GM19328 (cell line): ENCODE results near the gene XAGE3.
"Not testable (repeated sequence)": the region's sequence is repeated elsewhere in the genome, so short reads cannot be mapped to it uniquely, and the experiment has no call there.

Experiments used
- ATAC-seq: cut with Tn5 transposase; IDR thresholded peaks from one replicate; pipeline ENCODE4 v1.9.1; 2021; ENCODE audit warnings: mild to moderate bottlenecking, moderate library complexity; ENCODE audit not compliant: unreplicated experiment

The XAGE3 gene, protein sequence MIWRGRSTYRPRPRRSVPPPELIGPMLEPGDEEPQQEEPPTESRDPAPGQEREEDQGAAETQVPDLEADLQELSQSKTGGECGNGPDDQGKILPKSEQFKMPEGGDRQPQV

DNA sequence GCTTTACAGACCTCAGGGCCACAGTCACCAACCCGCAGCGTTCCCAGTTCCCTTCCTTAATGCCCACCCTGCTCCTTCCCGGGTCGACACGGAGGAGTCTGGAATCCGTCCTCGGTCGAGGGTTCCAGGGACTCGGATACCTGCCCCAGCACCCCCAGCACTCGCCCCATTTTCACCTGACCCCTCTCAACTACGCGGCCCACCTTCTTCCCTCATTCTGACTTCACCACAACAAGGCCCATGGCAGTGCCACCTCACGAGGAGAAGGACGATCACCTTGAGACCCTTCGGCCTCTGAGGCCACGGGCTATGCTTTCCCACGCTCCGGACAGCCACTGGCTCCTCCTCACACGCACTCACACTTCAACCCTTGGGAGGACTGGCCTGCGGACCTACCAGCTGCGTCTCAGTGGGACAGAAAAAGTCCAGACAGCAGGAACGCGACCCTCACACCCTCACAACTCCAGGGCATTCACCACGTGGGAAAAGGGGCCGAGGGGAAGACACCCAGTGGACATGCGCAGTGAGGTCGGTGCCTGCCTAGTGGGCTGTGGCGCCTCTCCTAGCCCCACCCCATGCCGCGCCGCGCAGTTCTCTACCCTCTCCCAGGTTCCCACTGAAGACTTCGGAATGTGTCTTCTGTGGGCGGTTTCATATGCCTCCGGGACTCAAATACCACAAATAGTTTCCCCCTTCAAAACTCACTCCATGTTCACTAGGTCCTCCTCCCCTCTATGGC is at the start of gene XAGE3:
Gene XAGE3, minus strand, starts transcription at position 474 of the 739 bp plus-strand sequence. CDS start 950 bp downstream, outside the sequence.
- ATAC-seq: no peak

DNA sequence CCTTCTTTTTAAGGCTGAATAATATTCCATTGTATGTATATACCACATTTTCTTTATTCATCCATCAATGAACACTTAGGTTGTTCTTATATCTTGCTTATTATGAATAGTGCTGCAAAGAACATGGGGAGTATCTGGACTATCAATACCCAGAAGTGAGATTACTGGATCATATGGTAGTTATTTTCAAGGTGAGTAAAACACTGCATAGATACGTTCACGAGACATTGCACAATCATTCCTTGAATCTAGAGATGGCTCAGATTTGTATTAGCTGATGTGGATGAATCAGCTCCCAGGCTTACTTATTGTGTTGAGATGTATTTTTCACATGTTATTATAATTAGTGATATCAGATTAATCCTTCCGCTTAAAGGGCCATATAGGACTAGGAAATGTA is 46.8 kb upstream of the XAGE3 start:
- ATAC-seq: not testable (repeated sequence)

DNA sequence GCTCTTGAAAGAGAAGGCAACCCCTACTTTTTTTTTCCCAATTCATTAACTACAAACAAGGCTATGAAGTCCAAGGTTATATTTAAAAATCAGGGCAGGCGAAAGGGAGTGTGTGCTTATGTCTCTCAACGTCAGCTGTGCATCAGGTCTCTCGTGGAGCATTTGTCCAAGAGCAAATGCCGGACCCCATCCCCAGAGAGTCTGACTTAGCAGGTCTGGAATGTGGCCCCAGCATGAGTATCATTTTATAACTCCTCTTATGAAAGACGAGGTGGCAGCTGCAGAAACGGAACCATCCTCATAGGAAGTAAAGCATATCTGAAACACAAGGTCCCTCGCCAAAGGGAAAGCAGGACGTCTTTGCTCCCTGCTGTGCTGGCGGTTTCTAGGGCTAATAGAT is 45.8 kb upstream of the XAGE3 start:
- ATAC-seq: not testable (repeated sequence)

DNA sequence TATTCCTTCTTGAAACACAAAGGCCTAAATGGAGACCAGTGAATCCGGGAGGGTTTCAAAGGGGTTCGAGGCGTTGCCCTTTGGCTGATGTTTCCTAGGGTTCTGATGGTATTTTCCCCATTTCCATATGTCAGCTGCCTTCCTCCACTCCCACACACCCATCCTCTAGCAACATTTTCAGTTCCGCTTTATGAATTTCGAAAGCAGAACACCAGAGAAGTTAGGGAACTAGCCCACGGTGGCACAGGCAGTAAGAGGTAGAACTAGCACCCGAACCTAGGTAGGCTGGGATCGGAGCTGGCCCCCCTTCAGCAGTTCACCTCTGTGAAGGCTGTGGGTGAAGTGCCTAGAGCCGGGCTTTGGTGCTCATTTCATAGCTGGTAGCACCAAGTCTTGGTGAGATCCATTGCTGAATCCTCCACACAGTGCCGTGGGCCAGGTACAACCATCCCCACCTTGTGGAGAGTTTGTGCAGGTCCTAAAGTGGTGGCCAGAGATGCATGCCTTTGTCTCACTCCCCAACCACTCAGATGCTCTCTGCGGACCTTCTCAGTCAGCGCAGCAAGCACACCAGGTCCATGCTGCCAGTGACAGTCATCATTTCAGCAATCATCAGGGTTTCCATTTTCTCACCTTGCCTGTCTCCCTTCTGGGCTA is 41.6 kb upstream of the XAGE3 start:
- not testable (repeated sequence) for ATAC-seq

DNA sequence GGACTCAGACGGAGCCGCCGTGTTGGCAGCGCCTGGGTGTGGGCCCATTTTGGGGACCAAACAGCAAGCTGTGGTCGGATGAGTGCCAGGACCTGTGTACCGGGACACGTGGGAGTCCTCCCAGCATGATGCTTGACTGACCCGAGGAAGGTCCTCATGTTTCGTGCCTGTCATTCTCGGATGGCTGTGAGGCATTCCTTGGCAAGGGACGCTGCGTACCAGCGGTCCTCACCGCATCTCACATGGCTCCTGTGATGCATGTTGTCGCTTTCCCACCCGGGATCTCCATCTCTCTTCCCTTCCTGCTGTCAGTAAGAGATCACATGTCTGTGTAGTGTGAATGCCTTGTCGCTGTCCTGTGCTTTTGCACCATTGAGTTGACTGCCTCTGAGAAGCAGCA is 40.0 kb upstream of the XAGE3 start:
- not testable (repeated sequence) for ATAC-seq

DNA sequence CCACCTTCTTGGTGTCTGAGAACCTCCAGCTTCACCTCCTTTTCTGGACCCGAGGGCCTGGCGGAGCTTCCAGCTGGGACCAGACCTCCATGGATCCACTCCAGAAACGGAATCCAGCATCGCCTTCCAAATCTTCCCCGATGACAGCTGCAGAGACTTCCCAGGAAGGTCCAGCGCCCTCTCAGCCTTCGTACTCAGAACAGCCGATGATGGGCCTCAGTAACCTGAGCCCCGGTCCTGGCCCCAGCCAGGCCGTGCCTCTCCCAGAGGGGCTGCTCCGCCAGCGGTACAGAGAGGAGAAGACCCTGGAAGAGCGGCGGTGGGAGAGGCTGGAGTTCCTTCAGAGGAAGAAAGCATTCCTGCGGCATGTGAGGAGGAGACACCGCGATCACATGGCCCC is 39.3 kb upstream of the XAGE3 start:
- ATAC-seq: not testable (repeated sequence)

DNA sequence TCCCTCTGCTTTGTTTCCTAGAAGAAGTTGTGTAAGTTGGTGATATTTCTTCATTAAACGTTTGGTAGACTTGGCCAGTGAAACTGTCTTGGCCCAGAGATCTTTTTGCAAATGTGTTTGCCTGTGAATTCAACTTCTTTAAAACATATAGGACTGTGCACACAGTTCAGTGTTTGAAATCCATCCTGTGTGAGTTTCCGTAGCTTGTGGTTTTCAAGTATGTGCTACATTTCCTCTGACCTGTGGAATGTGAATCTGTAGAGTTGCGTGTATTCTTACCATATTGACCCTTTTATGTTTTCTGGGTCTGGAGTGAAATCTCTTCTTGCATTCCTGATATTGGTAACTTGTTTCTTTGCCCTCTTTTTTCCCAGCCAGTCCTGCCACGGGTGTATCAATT is 38.2 kb upstream of the XAGE3 start:
- not testable (repeated sequence) for ATAC-seq

DNA sequence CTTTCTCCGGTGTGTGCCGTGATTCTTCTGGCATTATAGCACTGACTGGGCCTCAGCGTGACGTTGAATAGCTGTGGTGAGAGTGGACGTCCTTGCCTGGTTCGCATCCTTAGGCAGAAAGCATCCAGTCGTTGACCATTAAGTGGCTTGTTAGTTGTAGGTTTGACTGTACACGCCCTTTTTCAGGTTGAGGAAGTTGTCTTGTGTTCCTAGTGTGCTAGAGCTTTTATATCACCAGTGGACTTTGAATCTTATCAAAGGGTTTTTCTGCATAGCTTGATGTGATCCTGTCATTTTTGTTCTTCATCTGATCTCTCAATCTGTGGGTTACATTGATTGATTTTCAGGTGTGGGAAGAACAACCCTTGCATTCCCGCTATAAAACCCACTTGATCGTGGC is 37.6 kb upstream of the XAGE3 start:
- ATAC-seq: not testable (repeated sequence)

DNA sequence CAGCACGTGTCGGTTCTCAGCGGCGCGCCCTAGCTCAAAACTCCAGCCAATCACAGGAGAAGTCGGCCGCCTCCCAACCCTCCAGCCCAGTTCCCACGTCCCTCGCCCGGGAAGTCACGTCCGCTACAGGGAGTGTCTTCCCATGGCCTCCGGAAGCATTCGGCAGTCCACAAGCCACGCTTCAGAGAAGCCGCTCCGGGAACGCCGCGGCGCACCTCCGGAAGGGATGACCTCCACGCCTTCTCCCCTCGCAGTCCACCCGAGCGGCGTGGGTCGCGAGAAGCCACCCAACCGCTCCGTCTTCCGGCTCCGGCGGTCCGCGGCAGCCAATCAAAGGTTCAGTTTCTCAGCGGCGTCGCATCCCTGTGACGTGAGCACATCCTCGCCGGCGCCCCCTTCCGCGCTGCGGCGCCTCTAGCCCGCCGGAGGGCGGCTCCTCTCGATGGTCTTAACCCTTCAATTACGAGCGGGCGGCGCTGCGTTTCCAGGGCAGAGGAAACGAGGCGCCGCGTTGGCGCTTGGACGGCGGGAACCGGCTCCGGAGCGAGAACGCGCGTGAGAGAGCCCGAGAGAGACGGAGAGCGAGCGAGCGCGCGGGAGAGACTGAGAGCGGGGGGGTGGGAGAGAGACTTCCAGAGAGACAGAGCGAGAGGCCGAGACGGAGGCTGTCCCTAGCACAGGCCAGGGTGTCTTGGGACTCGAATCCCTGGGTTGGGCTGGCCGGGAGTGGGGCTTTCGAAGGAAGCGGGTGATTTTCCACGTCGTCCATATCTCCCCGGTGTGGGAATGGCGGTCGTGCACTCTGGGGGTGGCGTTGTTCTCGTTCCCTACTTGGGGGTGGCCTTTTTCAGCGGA is 29.2 kb upstream of the XAGE3 start, which contains the start of gene FAM156B:
Gene FAM156B, plus strand, starts transcription at position 476 of the 855 bp plus-strand sequence. CDS start 9,896 bp downstream, outside the sequence.
- peak; percentile 75 for ATAC-seq

DNA sequence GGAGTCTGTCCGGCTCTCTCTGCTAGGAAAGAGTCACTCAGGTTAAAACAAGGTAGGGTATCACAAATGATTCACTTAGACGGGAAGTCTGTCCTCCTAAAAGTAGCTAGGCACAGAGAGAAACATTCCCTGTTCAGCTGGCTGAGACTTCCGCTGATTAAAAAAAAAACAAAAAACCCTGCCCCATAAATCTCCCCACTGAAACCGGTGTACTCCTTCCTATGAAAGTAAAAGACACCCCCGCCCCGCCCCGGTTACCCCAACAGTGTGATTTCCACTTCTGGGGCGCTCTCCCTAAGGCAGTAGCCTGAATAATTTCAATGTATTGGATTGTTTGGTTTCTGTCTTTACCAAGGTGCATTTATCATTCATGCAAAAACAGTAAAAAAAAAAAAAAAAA is 28.6 kb upstream of the XAGE3 start:
- peak; percentile 22 for ATAC-seq

DNA sequence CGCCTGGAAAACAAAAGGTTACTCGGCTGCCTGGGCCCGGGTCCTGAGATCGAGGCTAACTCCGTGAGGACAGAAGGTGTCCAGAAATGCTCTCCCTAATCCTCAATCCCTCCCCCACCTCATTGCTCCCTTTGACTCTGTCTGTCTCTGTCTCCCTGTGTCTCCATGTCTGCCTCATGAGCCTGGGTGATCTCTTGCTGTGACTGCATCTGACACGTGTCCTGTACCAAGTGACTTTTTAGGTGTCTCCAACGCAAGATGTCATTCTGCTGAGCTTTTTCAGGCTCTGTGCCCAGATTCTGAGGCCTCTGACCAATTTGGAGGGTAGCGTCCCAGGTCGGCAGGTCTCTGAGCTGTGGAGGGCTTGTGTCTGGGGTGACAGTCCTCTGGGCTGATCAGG is 20.2 kb upstream of the XAGE3 start:
- ATAC-seq: not testable (repeated sequence)

DNA sequence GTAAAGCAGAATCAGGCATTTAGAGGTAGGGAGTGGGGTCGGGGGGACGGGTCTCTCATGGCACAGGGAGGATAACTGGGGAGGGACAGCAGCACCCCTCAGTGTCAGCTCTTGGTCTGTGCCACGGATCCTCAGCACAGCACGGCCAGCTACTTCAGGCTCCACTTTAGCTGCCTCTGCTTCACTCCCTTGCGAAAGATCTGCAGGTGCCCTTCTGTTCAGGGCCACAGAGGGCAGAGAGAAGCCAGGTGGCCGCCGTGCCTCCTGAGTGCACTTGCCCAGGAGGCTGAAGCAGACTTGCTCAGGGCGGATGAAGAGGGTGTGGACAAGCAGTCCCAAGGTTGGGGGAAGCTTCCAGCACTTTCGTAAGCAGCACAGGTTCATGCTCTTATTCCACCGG is 19.6 kb upstream of the XAGE3 start:
- ATAC-seq: not testable (repeated sequence)

DNA sequence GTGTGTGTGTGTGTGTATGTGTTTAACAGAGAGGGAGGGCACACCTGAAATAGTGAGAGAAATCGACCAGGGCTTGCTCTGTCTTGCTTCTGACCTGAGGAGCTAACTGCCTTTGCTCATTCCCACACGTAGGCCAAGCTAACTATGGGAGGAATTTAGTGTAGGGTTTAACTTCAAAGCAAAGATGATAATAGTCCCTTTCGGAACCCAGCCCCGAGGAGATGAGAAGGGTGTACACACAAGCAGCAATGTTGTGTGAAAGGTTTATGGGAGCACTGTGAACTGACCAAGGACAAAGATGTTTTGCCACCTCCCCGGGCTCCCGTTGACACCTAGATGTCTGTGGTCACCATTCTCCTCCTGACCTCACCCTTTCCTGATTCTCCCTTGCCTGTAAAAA is 8.5 kb upstream of the XAGE3 start:
- ATAC-seq: not testable (repeated sequence)

DNA sequence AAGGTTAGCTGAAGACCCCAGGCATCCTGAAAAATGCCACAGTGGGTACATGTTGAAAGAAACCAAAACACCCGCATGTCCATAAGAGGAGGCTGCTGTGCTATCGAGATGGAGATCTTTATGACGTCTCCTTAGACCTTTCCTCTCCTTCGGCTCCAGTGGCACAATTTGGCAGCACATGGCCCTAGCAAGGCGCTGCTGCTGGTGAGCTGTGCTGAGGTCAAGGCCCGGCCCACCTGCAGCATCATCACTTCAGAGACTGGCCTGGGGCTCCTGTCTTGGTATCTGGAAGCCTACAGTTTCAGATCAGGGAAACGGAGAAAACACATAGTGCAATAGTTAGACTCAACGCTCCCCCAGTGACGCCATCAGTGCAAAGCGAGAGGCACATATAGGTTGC is 7.6 kb upstream of the XAGE3 start:
- not testable (repeated sequence) for ATAC-seq

DNA sequence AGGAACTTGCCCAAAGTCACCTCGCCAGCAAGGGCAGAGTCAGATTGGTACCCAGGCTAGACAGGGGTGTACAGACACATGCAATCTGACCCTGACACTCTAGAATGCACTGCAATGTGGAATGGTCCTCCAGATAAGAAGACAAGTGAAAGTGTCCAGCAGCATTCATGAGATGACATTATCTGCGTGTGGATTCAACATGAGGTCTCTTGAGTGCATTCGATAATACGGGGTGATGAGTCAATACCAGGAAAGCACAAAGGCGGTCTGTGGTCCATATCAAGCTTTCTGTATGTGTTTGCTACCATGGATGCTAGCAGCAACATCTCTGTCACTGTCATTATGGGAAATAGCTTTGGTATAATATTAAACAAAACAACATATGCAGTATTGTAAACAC is 6.8 kb upstream of the XAGE3 start:
- ATAC-seq: no peak

DNA sequence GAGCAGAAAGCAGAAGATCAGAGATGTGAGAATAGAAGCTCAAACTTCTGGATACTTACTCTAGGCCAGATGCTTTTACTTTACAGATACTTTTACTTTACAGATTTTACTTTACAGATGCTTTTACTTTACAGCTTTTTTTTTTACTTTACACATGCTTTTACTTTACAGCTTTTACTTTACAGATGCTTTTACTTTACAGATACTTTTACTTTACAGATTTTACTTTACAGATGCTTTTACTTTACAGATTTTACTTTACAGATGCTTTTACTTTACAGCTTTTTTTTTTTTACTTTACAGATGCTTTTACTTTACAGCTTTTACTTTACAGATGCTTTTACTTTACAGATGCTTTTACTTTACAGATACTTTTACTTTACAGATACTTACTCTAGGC is 5.9 kb upstream of the XAGE3 start:
- not testable (repeated sequence) for ATAC-seq

DNA sequence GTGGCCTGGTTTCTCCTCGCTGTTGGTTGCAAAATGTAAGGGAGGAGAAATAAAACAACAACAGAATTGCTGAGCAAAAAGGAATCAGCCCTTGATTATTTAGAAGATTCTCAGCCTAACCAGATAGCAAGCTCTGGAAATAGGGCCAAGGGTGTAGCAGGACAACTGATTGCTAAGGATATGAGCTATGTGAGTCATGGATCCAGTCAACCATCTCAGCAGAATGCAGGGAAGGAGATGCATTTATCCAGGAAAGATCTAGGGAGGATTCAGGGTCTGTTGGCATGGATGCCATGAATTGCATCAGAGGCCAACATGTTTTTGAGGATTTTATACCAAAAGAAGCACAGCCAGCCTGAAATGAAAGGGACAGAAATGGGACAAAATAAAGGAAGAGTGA is 2.2 kb upstream of the XAGE3 start:
- no peak for ATAC-seq

DNA sequence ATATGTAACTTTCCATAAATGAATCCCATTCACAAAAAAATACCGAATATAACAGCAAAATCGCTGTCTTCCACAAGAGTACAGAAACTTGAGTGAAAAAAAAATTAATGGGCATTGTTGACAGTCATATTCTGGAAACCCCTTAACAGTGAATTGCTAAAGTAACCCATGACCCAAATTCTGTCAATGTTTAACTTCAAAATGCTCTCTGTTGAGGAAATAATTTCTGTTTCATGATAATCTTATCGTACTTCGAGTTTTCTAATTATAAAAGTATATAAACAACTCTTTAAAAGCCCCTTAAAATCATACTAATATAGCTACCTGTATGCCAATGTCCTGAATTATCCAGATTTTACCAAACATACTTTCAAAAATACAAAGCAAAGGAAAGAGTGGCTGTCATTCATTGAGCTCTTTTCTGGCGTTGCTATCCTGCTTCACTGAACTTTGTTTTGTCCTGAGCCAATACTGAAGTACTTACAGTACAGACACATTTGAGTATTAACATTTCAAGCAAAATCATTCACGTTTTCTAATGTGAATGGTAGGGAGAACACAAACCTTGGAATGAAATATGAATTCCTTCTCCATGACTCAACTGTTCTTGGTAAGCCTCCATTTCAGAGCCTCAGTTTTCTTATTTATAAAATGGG is 2.4 kb downstream of the XAGE3 start:
- ATAC-seq: no peak

DNA sequence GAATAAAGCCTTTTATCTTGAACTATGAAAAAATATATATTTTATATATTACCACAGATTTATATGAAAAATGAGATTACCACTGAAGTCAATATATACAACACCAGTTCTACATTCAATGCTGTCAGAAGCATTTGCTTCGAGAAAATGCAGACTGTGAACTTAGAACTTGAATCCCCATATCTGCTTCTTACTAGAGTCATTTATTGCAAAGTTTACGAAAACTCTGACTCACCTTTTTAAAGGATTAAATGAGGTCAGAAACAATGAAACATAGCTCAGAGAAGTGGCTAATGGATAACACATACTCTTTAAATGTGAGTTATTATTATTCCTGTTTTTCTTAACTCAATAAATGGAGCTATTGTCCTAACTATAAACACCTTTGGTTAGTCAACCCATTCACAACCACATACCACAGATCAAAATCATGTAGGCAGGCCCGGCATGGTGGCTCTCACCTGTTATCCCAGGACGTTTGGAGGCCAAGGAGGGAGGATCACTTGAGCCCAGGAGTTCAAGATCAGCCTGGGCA is 10.8 kb downstream of the XAGE3 start:
- ATAC-seq: not testable (repeated sequence)

DNA sequence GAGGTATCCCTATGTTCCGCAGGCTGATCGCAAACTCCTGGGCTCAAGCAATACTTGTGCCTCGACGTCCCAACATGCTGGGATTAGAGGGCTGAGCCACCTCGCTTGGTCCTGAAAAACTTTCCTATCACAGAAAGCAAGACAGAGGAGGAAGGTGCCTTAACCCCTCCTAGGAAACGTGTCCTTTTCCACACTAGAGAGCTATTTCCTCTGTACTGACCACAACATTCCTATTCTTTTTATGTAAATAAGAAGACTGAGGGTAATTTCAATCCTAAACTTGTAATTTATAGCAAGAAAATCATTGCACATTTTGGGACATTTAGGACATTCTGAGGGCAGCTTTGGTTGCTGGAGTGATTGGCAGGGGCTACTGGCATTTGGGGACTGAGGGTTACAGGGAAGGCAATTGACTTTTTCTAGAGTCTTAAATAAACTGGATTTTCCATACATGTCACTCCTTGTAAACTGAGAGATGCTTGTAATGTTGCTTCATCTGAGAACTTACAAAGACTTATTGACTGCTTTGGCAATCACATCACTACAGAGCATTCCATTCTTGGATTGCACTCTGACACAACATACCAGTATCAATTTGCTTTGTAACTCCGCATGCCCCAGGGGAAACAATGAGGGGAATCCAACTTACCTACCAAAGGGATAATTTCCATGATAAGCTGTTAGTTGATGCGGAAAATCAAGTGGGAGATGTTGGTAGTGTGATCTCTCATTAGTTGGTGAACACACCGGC is 15.6 kb downstream of the XAGE3 start:
- no peak for ATAC-seq
